Endothelial cell of umbilical vein (primary cell): Measurements from ENCODE around the gene GHRH. TPM values are rescaled to one million over a fixed set of nuclear protein-coding genes. Genes with fewer than 3 reads are reported as not detected.

Experiments used
- Bru-seq: library from RNA; stranded (reverse); fragments of 400-500 nt; gene quantifications from one replicate; lab custom pipeline; 2021; lab: Mats Ljungman, UMichigan
- BruChase-seq, 2 experiments: library from RNA; stranded (reverse); fragments of 400-500 nt; gene quantifications; one replicate each; lab custom pipeline; 2021; lab: Mats Ljungman, UMichigan
- BruUV-seq: library from RNA; stranded (reverse); fragments of 400-500 nt; replicated peaks from 2 replicates; lab custom pipeline; 2021; lab: Mats Ljungman, UMichigan
- CTCF ChIA-PET: fragments of 300-600, 350-600 bp; sonication (Branson Sonifier 250); formaldehyde crosslinking; loops from one replicate; lab custom pipeline; 2021; ENCODE audit warnings: antibody characterized with exemption, inconsistent platforms; lab: Charles Lee
- POLR2A ChIA-PET: fragments of 300-600, 350-600 bp; sonication (Branson Sonifier 250); formaldehyde crosslinking; loops from one replicate; lab custom pipeline; 2021; ENCODE audit warnings: antibody characterized with exemption, inconsistent platforms; lab: Charles Lee
- DNase-seq: peaks from one replicate; pipeline ENCODE4 v3.0.0-alpha.2; 2011; ENCODE audit warnings: low read depth, low spot score
- FAIRE-seq: peaks from 2 replicates; lab custom pipeline; 2011; peaks lifted over from hg19 to GRCh38; lab: Jason Lieb, UNC
- H2AFZ ChIP-seq: 2 replicates; pipeline ENCODE4 v1.6.0; 2012; ENCODE audit warnings: low read depth, low read length, control low read depth, inconsistent platforms
- H3K27ac ChIP-seq: 2 replicates; pipeline ENCODE4 v1.5.1; 2011; ENCODE audit warnings: low read depth, mild to moderate bottlenecking, control low read depth, low read length, moderate library complexity; ENCODE audit not compliant: insufficient read depth
- H3K27me3 ChIP-seq, 2 experiments: 2 replicates each; pipeline versions ENCODE4 v1.6.0 to v1.6.1; 2011; ENCODE audit warnings: low read length in 2 of 2, mixed read lengths in 1 of 2; ENCODE audit not compliant: control insufficient read depth in 2 of 2, insufficient read depth in 2 of 2
- H3K36me3 ChIP-seq, 2 experiments: 2 replicates in 1 of 2; 3 replicates in 1 of 2; pipeline ENCODE4 v1.5.1; 2011; ENCODE audit warnings: low read length in 2 of 2, mild to moderate bottlenecking in 1 of 2, moderate library complexity in 1 of 2; ENCODE audit not compliant: control insufficient read depth in 2 of 2, insufficient read depth in 2 of 2; ENCODE audit errors: extremely low read depth in 1 of 2
- H3K4me1 ChIP-seq: 3 replicates; pipeline ENCODE4 v1.5.1; 2011; ENCODE audit warnings: mild to moderate bottlenecking, low read length; ENCODE audit not compliant: control insufficient read depth, insufficient read depth; ENCODE audit errors: extremely low read depth
- H3K4me2 ChIP-seq: 2 replicates; pipeline ENCODE4 v1.6.1; 2011; ENCODE audit warnings: low read length, control low read depth, mixed read lengths; ENCODE audit not compliant: insufficient read depth
- H3K4me3 ChIP-seq, 3 experiments: fragments of 200-600 bp in 1 of 3; sonication (generic), shearing (Covaris generic) in 1 of 3; replicated peaks in 1 of 3; 2 replicates each; pipeline ENCODE4 v1.5.1; 2011 to 2016; ENCODE audit warnings: control low read depth in 3 of 3, low read length in 3 of 3, mild to moderate bottlenecking in 2 of 3, inconsistent platforms in 1 of 3, low read depth in 1 of 3, moderate library complexity in 1 of 3; ENCODE audit not compliant: insufficient read depth in 1 of 3
- H3K79me2 ChIP-seq: 2 replicates; pipeline ENCODE4 v1.6.0; 2012; ENCODE audit warnings: low read length, inconsistent platforms; ENCODE audit not compliant: control insufficient read depth, insufficient read depth
- H3K9ac ChIP-seq: replicated peaks from 2 replicates; pipeline ENCODE3; 2011; ENCODE audit warnings: low read length, control low read depth; ENCODE audit not compliant: insufficient read depth; ENCODE audit errors: extremely low read depth
- H3K9me1 ChIP-seq: replicated peaks from 3 replicates; pipeline ENCODE4 v1.6.0; 2011; ENCODE audit warnings: mild to moderate bottlenecking, low read length; ENCODE audit not compliant: control insufficient read depth, insufficient read depth; ENCODE audit errors: extremely low read depth
- H3K9me3 ChIP-seq: replicated peaks from 2 replicates; pipeline ENCODE4 v1.5.1; 2012; ENCODE audit warnings: low read length, inconsistent platforms; ENCODE audit not compliant: control insufficient read depth, insufficient read depth
- H4K20me1 ChIP-seq: replicated peaks from 2 replicates; pipeline ENCODE3; 2011; ENCODE audit warnings: mild to moderate bottlenecking, low read length; ENCODE audit not compliant: control insufficient read depth, insufficient read depth; ENCODE audit errors: extremely low read depth
- EZH2 ChIP-seq: IDR thresholded peaks from 2 replicates; pipeline ENCODE4 v1.6.1; 2012; ENCODE audit warnings: borderline replicate concordance, low read depth, mild to moderate bottlenecking, moderate library complexity, low read length, inconsistent platforms; ENCODE audit not compliant: severe bottlenecking
- FOS ChIP-seq: IDR thresholded peaks from 2 replicates; pipeline ENCODE4 v1.6.1; 2011; ENCODE audit warnings: mild to moderate bottlenecking, low read length, moderate library complexity, borderline replicate concordance; ENCODE audit not compliant: insufficient read depth
- GATA2 ChIP-seq: IDR thresholded peaks from 2 replicates; pipeline ENCODE4 v1.7.0; 2011; ENCODE audit warnings: low read depth, mild to moderate bottlenecking, moderate library complexity, mixed read lengths, low read length; ENCODE audit not compliant: insufficient read length, insufficient read depth
- JUN ChIP-seq: IDR thresholded peaks from 2 replicates; pipeline ENCODE4 v1.6.1; 2011; ENCODE audit warnings: borderline replicate concordance, low read depth; ENCODE audit not compliant: insufficient read length, insufficient read depth
- MYC ChIP-seq: IDR thresholded peaks from one replicate; pipeline ENCODE4 v1.6.1; 2011; ENCODE audit warnings: mild to moderate bottlenecking, low read depth, low read length
- POLR2A ChIP-seq: IDR thresholded peaks from 2 replicates; pipeline ENCODE4 v1.6.1; 2012; ENCODE audit warnings: low read depth, mild to moderate bottlenecking, control low read depth, low read length
- POLR2AphosphoS5 ChIP-seq: IDR thresholded peaks from 2 replicates; pipeline ENCODE4 v1.6.1; 2012; ENCODE audit warnings: low read depth, mild to moderate bottlenecking, control low read depth, low read length, moderate library complexity; ENCODE audit not compliant: insufficient read depth
- dilution Hi-C: fragments of 300-500 bp; cut with MboI; formaldehyde crosslinking; loops from one replicate; pipeline ENCODE4 v1.15.0; 2019; ENCODE audit warnings: low sequenced_read_pairs; ENCODE audit not compliant: extremely low pct_ligation_motif_present
- intact Hi-C: fragments of 100-400 bp; cut with micrococcal nuclease; formaldehyde crosslinking; loops from one replicate; pipeline ENCODE4 v1.10.0; 2022
- long read RNA-seq: library from polyadenylated mRNA; stranded (forward); transcript quantifications from one replicate; pipeline ENCODE4 v2.0.0, GENCODE V29; 2021
- polyA minus RNA-seq, 3 experiments: library from RNA; depleted of rRNA, polyadenylated mRNA; stranded (reverse); fragments of >200 nt; gene quantifications; 1 replicate in 1 of 3; 2 replicates in 2 of 3; pipeline ENCODE4 v1.2.3, GENCODE V29; 2011
- polyA plus RNA-seq, 4 experiments: library from polyadenylated mRNA; depleted of rRNA in 3 of 4; stranded (reverse) in 3 of 4; unstranded in 1 of 4; fragments of >200 nt; gene quantifications; 2 replicates each; pipeline versions ENCODE4 v1.2.1 to v1.2.3, GENCODE V29; 2011 to 2012; ENCODE audit warnings: missing spikeins in 1 of 4
- total RNA-seq: library from RNA; stranded (reverse); gene quantifications from 2 replicates; pipeline ENCODE4 v1.2.3, GENCODE V29; 2021
- TF ChIP-seq, protein P1 (sequence below), 2 donors: IDR thresholded peaks; 1 replicate in 1 of 2; 2 replicates in 1 of 2; pipeline ENCODE4 v1.5.1; 2011; ENCODE audit warnings: low read length in 2 of 2, mild to moderate bottlenecking in 2 of 2, moderate library complexity in 2 of 2, control low read depth in 1 of 2, inconsistent platforms in 1 of 2, low read depth in 1 of 2; ENCODE audit not compliant: insufficient read depth in 1 of 2; ENCODE audit errors: extremely low read depth in 1 of 2
- TF ChIP-seq, protein P2 (sequence below): IDR thresholded peaks from 2 replicates; pipeline ENCODE4 v1.6.1; 2011; ENCODE audit not compliant: insufficient read depth, insufficient read length

Gene GHRH, protein sequence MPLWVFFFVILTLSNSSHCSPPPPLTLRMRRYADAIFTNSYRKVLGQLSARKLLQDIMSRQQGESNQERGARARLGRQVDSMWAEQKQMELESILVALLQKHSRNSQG
- total RNA-seq (not detected in 2 replicates), polyA plus RNA-seq (not detected in 2 replicates), polyA minus RNA-seq (not detected in 2 replicates), Bru-seq, nascent RNA (not detected), BruChase-seq, experiment 1, labeled RNA remaining after a 6-hour chase (not detected), BruChase-seq, experiment 2, labeled RNA remaining after a 2-hour chase (not detected)
- not detected in 2 replicates for polyA plus RNA-seq (2011; cell fraction: cytosol; rRNA removed)
- not detected in 2 replicates for polyA plus RNA-seq (2011; cell fraction: nucleus; rRNA removed)
- polyA plus RNA-seq (2012) = not detected in 2 replicates
- not detected for polyA minus RNA-seq (2011; cell fraction: cytosol; rRNA and poly(A)+ RNA removed)
- not detected in 2 replicates for polyA minus RNA-seq (2011; cell fraction: nucleus; rRNA and poly(A)+ RNA removed)
- long read RNA-seq = 0 reads

DNA sequence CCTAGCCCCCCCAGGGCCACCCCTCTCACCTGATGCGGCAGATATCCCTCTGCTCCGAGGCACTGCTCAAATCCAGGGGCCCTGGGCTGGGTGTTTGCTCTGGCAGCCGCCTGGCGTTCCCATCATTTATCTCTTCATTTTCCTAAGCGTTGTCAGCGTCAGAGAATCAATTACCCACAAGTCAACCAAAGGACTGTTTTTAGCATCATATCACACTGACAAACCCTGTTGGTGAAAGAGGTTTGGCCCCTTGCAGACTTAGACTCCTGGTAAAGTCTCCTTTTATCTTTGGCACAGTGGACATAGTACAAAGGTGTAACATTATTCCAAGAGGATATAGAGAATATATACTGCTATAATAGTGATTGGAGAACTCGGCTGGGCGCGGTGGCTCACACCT, at the start of gene GHRH:
TSS of gene GHRH (minus strand) at position 101 of the 400 bp plus-strand sequence. CDS start 4,925 bp downstream, outside the sequence.
- no TSS peak for BruUV-seq
- no peaks in the 10 kb centered on the region for H3K9me1 ChIP-seq
- TF ChIP-seq EZH2 (no peak), MYC (no peak), FOS (no peak), JUN (no peak), POLR2A (no peak), GATA2 (no peak), POLR2AphosphoS5 (no peak)
- TF ChIP-seq, protein P1, sequence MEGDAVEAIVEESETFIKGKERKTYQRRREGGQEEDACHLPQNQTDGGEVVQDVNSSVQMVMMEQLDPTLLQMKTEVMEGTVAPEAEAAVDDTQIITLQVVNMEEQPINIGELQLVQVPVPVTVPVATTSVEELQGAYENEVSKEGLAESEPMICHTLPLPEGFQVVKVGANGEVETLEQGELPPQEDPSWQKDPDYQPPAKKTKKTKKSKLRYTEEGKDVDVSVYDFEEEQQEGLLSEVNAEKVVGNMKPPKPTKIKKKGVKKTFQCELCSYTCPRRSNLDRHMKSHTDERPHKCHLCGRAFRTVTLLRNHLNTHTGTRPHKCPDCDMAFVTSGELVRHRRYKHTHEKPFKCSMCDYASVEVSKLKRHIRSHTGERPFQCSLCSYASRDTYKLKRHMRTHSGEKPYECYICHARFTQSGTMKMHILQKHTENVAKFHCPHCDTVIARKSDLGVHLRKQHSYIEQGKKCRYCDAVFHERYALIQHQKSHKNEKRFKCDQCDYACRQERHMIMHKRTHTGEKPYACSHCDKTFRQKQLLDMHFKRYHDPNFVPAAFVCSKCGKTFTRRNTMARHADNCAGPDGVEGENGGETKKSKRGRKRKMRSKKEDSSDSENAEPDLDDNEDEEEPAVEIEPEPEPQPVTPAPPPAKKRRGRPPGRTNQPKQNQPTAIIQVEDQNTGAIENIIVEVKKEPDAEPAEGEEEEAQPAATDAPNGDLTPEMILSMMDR (IDR thresholded peaks at IDR 0.05; ENCODE audit: extremely low read depth in 1 of 2, insufficient read depth in 1 of 2, low read depth in 1 of 2, low read length in 2 of 2) = no peak
- TF ChIP-seq, protein P2, sequence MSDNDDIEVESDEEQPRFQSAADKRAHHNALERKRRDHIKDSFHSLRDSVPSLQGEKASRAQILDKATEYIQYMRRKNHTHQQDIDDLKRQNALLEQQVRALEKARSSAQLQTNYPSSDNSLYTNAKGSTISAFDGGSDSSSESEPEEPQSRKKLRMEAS = no peak
- DNase-seq = no peak
- FAIRE-seq = no peak
- peaks cover 7 to 17% of the 10 kb centered on the region in 2 experiments for H3K27me3 ChIP-seq
- no peaks in the 10 kb centered on the region for H3K79me2 ChIP-seq
- no peak within 1 kb of the TSS for H3K4me3 ChIP-seq
- POLR2A ChIA-PET = no interaction called here
- no peak within 1 kb of the TSS for H3K27ac ChIP-seq
- H3K9me3 ChIP-seq = no peaks in the 10 kb centered on the region
- H3K36me3 ChIP-seq = no peaks in the 10 kb centered on the region
- dilution Hi-C loops (loop anchor here (25.0 kb wide), 1 partner anchor 251 kb away; the partner anchor contains the start of gene NNAT), intact Hi-C loops (no loop called here)
- CTCF ChIA-PET = interaction anchor here (1.4 kb wide), 2 partner anchors 271 to 273 kb away, joined by 3 to 6 read pairs; no protein-coding TSS in a partner anchor
- H2AFZ ChIP-seq = no peak within 1 kb of the TSS
- H3K9ac ChIP-seq = no peak within 1 kb of the TSS
- no peaks in the 10 kb centered on the region for H4K20me1 ChIP-seq
- no peaks in the 10 kb centered on the region for H3K4me1 ChIP-seq
- no peak within 1 kb of the TSS for H3K4me2 ChIP-seq
